Loucy (cell line): ENCODE measurements around the gene U2SURP.

ENCODE experiments used
- CTCF ChIP-seq: fragments of 200-600 bp; sonication (generic); conservative IDR thresholded peaks from 2 replicates; pipeline ENCODE4 v1.5.1; 2014; ENCODE audit warnings: mild to moderate bottlenecking, antibody characterized with exemption, low read length
- EZH2phosphoT487 ChIP-seq: fragments of 200-600 bp; IDR thresholded peaks from 2 replicates; pipeline ENCODE4 v1.6.1; 2018; ENCODE audit warnings: antibody characterized with exemption, mild to moderate bottlenecking, moderate library complexity, borderline replicate concordance

GRCh38 chr3:142951794-142952193, 49.6 kb upstream of the U2SURP start:
- TF ChIP-seq CTCF (no peak), EZH2phosphoT487 (no peak)
